Tibial artery (tissue), 4 donors: ENCODE data around the gene TMTC1.

ENCODE experiments used
- DNase-seq, 2 donors: peaks; one replicate each; pipeline ENCODE4 v3.0.0-alpha.2; 2019
- H3K27ac ChIP-seq, 2 donors: fragments of 200-600 bp; sonication (generic) in 1 of 2; 1 replicate in 1 of 2; 2 replicates in 1 of 2; pipeline ENCODE4 v1.5.1; 2018 to 2019; ENCODE audit warnings: mild to moderate bottlenecking in 1 of 2
- H3K27me3 ChIP-seq, 2 donors: fragments of 200-600 bp; sonication (generic) in 1 of 2; one replicate each; pipeline versions ENCODE4 v1.5.1 to v1.6.0; 2016 to 2019
- H3K36me3 ChIP-seq, 3 donors: fragments of 200-600 bp; sonication (generic) in 2 of 3; one replicate each; pipeline ENCODE4 v1.5.1; 2016 to 2019; ENCODE audit warnings: mild to moderate bottlenecking in 2 of 3
- H3K4me1 ChIP-seq, 4 donors: fragments of 200-600 bp; sonication (generic) in 2 of 4; 1 replicate in 3 of 4; 2 replicates in 1 of 4; pipeline ENCODE4 v1.5.1; 2016 to 2019
- H3K4me3 ChIP-seq, 2 donors: fragments of 200-600 bp; sonication (generic) in 1 of 2; 1 replicate in 1 of 2; 2 replicates in 1 of 2; pipeline ENCODE4 v1.5.1; 2018 to 2019; ENCODE audit warnings: mild to moderate bottlenecking in 2 of 2
- H3K9me3 ChIP-seq, 3 donors: fragments of 200-600 bp; sonication (generic) in 1 of 3; one replicate each; pipeline ENCODE4 v1.5.1; 2016 to 2019
- intact Hi-C: fragments of 100-400 bp; cut with DNase I; formaldehyde crosslinking; loops from one replicate; pipeline ENCODE4 v1.15.0; 2023; ENCODE audit warnings: low total_unique reads
- TF ChIP-seq, protein P1 (sequence below), 2 experiments: fragments of 200-600 bp in 1 of 2; fragments of 450-650 bp in 1 of 2; IDR thresholded peaks; one replicate each; pipeline ENCODE4 v1.5.1; 2017 to 2019; ENCODE audit warnings: antibody characterized with exemption in 2 of 2, mild to moderate bottlenecking in 1 of 2, moderate library complexity in 1 of 2

Gene TMTC1

DNA sequence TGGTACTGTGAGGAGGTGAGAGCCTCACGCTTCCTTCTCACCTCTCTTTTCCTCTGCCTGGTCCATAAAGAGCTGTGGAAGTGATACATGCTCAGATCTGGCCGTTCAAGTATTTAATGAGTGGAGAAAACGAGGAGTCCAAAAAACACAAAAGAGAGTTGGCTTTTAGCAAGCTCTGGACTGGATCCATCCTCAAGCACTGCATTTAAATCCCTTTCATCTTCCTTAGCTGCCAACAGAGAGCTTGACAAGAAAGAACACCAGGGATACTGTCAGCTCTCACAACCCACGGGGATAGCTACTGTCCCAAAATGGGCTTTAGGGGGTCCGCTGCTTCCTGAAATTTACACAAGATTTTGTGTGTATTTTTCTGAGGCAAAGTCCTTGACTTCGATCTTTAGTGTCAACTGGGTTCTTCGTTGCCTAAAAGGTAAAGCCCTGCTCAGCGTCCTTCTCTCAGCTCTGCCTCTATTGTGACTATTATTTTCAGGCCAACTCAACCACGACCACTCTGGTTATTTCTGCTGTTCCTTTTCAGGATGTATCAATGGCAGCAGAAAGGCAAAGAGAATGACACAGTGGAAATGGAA is 120.9 kb downstream of the TMTC1 start:
- Histone ChIP-seq H3K27ac (no peak overlapping the region), H3K36me3 (peaks cover 0 to 15% (median 0%) of the 10 kb centered on the region in 3 donors), H3K27me3 (no peaks in the 10 kb centered on the region), H3K9me3 (no peaks in the 10 kb centered on the region), H3K4me1 (peaks cover 0 to 27% (median 0%) of the 10 kb centered on the region in 4 donors), H3K4me3 (no peak overlapping the region)
- no peak for DNase-seq
- TF ChIP-seq, protein P1, sequence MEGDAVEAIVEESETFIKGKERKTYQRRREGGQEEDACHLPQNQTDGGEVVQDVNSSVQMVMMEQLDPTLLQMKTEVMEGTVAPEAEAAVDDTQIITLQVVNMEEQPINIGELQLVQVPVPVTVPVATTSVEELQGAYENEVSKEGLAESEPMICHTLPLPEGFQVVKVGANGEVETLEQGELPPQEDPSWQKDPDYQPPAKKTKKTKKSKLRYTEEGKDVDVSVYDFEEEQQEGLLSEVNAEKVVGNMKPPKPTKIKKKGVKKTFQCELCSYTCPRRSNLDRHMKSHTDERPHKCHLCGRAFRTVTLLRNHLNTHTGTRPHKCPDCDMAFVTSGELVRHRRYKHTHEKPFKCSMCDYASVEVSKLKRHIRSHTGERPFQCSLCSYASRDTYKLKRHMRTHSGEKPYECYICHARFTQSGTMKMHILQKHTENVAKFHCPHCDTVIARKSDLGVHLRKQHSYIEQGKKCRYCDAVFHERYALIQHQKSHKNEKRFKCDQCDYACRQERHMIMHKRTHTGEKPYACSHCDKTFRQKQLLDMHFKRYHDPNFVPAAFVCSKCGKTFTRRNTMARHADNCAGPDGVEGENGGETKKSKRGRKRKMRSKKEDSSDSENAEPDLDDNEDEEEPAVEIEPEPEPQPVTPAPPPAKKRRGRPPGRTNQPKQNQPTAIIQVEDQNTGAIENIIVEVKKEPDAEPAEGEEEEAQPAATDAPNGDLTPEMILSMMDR (IDR thresholded peaks at IDR 0.05), result no peak
- intact Hi-C loops, result no loop called here

DNA sequence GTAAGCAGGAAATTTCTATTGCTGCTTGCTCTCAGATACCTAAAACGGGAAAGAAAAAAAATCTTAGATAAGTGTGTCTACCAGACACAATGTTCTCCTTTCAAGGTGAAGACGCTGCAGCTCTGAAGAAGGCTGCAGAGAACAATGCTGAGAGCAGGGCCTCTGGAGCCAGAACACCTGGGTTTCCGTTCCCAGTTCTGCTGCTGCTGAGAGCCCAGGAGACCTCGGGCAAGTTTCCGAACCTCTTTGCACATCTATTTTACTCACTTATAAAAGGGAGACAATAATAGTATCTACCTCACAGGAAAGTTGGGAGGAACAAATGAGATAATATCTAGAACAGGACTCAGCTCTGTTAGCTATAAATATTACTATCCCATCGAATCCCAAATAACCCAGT is 122.9 kb downstream of the TMTC1 start:
- Histone ChIP-seq H3K4me3 (no peak overlapping the region), H3K27me3 (no peaks in the 10 kb centered on the region), H3K36me3 (peaks cover 0 to 15% (median 0%) of the 10 kb centered on the region in 3 donors), H3K4me1 (peaks cover 0 to 31% (median 0%) of the 10 kb centered on the region in 4 donors), H3K9me3 (no peaks in the 10 kb centered on the region), H3K27ac (no peak overlapping the region)
- DNase-seq, result no peak
- intact Hi-C loops, result no loop called here
- TF ChIP-seq, protein P1 (IDR thresholded peaks at IDR 0.05), result no peak

DNA sequence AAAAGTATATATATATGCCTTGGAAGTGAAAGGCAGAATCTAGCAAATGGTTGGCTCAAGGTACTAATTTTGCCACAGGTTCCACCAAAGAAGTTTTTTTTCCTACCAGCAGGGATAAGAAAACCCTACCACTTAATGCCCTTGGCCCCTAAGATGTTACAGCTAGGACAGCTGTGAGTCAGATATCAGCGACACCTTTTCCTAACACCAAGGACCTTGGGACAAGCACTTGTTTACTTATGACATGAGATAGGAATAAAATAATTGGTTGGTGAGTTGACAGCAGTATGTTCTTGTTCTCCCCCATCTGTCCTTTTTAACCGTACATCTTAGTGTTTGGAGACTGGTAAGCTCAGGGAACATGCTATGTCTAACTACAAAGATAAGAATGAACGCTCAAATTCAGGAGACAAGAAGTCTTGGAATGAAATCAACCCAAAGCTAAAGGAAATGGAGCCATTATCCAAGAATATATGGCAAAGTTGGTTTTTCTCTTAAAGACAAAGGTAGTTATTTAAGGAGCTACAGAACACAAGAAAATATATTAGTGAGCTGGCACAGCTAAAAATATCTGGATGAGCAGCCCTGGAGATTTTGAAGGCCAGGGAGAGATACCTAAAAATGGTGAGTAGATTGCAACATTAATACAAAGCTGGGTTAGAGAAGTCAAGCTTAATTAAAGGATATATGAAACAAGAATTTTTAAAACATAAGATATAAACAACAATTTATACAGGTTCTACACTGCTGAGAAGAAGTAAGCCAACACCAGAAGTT is 126.8 kb downstream of the TMTC1 start:
- intact Hi-C loops, result no loop called here
- Histone ChIP-seq H3K36me3 (peaks cover 0 to 23% (median 7%) of the 10 kb centered on the region in 3 donors), H3K4me3 (no peak overlapping the region), H3K4me1 (peaks cover 0 to 14% (median 0%) of the 10 kb centered on the region in 4 donors), H3K27me3 (no peaks in the 10 kb centered on the region), H3K27ac (no peak overlapping the region), H3K9me3 (no peaks in the 10 kb centered on the region)
- TF ChIP-seq, protein P1 (IDR thresholded peaks at IDR 0.05), result no peak
- no peak for DNase-seq

- H3K27me3 ChIP-seq, result no peaks in the 10 kb centered on the region
- peaks cover 0 to 4% (median 0%) of the 10 kb centered on the region in 4 donors for H3K4me1 ChIP-seq
- H3K4me3 ChIP-seq, result no peak overlapping the region
- H3K36me3 ChIP-seq, result peaks cover 0 to 34% (median 12%) of the 10 kb centered on the region in 3 donors
- H3K27ac ChIP-seq, result no peak overlapping the region
- TF ChIP-seq, protein P1 (IDR thresholded peaks at IDR 0.05), result no peak
- intact Hi-C loops, result no loop called here
- DNase-seq, result no peak
- H3K9me3 ChIP-seq, result no peaks in the 10 kb centered on the region
Measured at GRCh38 chr12:29655861-29656260, 127.9 kb downstream of the TMTC1 start.

GRCh38 chr12:29653286-29653685 is 130.5 kb downstream of the TMTC1 start:
- no peaks in the 10 kb centered on the region for H3K27me3 ChIP-seq
- H3K9me3 ChIP-seq, result no peaks in the 10 kb centered on the region
- H3K36me3 ChIP-seq, result peaks cover 4 to 31% (median 20%) of the 10 kb centered on the region in 3 donors
- no peak overlapping the region for H3K4me3 ChIP-seq
- TF ChIP-seq, protein P1 (IDR thresholded peaks at IDR 0.05), result no peak
- H3K4me1 ChIP-seq, result peaks cover 0 to 7% (median 0%) of the 10 kb centered on the region in 4 donors
- intact Hi-C loops, result no loop called here
- H3K27ac ChIP-seq, result no peak overlapping the region
- DNase-seq, result no peak
